ENCODE data around the gene NSG1.

The NSG1 gene

DNA sequence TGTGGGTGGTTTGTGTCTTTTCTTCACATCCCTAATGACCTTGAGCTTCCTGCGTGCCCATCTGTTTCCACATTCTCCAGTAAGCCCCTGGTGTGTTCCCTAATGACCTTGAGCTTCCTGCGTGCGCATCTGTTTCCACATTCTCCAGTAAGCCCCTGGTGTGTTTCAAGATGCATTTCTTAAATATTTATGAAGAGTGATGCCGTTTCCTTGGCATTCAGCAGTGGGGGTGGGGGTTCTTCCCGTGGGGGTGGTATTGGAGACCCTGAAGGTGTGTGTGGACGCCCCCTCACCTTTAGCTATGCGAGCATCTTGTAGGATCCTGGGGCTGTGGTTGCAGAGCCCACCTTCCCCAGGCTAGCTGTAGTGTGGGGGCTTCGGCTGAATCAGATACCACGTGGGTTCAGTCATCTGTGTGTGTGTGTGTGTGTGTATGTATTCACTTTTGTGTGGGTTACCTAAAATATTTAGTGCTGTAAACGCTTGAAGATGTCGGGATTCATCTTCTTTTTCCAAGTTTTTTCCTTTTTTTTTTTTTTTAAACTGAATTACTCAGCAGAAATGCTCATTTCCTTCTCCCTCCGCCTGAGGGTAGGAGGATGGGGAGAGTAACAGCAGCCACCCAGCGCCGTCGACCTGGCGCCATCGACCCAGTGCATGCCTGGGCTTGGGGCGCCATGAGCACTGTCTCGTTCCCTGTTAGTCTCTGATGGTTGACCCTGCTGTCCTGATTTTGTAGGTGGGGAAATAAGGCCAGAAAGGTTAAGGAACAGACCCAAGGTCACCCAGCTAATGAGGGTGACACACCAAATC lies 9.9 kb downstream of the NSG1 start:
- DNase-seq, result peak; percentile 55

DNA sequence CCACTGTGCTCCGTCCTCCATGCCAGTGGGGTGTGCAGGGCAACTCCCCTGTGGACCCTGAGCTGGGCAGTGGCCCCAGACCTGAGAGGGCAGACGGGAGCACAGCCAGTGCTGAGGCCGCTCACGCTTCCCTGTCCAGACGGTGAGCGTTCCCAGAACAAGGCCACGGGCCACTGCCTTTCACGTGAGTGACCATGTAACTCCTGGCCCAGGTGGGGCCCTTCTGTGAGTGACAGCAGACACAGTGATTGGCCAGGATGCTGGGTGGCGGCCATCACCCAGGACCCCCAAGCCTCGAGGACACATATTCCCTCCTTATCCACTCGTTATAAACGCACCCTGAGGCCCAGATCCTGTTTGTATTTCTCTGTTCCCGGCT lies 10.5 kb downstream of the NSG1 start:
- no peak for DNase-seq

DNA sequence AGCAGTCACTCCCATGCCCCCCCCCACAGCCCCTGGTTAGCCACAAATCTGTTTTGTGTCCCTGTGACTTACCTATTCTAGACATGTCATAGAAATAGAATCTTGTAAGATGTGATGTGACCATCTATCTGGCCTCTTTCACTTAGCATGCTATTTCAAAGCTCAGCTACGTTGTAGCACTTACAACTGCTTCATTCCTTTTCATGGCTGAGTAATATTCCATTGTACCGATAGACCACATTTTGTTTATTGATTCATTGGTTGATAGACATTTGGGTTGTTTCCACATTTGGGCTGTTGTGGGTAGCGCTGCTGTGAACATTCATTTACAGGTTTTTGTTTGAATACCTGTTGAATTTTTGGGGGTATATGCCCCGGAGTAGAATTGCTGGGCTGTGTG lies 11.5 kb downstream of the NSG1 start:
- DNase-seq, result no peak

DNA sequence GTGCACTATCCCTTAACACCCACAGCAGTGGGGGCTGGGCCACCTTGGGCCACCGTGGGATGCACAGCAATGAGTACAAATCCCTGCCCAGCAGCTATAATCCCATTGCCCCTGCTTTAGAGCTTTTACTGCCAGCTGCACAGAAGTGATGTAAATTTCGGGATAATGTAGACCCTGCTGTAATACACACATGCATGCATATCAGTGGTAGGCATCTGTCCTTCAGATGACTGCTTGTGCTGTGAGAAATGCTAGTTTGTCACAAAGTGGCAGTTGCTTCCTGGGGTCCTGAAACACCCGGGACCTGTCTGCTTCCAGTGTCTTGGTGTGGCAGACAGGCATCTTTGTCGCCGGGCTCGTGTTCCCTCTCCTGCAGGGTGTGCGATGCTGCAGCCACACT lies 14.1 kb downstream of the NSG1 start:
- no peak for DNase-seq

DNA sequence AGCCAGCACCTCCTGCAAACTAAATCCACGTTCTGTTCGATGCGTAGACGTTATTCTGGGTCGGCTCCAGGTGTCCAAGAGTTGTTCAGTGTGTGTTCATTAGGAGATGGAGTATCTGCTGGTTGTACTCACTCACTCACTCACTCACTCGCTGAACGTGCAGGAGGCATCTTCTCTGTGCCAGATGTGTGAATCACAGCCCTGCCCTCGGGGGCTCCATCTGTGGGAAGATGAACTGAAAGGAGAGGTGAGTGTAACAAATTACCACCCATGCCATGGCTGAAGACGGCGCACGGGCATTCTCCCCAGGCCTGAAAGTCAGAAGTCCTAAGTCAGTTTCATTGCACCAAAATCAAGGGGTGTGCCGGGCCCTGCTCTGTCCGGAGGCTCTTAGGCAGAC lies 16.1 kb downstream of the NSG1 start:
- no peak for DNase-seq

DNA sequence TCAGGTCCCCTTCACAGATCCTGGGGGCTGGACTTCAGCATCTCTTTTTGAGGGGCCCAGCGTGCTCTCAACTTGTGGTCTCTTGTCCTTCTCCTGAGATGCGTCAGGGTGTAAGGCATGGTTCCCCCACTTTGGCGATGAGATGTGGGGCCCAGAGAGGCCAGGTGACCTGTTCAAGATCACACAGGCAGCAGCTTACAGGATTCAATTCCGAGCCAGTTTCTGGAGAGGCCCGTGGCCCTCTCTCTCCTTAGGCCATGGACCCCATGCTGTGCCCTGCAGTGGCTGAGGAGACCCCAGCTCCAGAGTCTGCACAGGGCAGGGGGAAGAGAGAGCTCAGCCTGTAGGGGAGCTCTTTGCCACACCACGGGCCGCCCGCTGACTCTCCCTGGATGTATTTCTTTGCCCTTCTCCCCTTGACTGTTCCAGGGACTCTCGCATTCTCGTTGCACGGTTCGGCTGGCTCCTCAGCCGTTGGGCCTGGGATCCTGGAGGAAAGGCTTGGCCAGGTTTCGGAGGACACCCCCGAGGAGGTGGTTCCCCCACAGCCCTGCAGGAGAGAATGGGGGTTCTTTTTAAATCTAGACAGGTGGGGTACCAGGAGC lies 18.6 kb downstream of the NSG1 start:
- DNase-seq, result no peak

DNA sequence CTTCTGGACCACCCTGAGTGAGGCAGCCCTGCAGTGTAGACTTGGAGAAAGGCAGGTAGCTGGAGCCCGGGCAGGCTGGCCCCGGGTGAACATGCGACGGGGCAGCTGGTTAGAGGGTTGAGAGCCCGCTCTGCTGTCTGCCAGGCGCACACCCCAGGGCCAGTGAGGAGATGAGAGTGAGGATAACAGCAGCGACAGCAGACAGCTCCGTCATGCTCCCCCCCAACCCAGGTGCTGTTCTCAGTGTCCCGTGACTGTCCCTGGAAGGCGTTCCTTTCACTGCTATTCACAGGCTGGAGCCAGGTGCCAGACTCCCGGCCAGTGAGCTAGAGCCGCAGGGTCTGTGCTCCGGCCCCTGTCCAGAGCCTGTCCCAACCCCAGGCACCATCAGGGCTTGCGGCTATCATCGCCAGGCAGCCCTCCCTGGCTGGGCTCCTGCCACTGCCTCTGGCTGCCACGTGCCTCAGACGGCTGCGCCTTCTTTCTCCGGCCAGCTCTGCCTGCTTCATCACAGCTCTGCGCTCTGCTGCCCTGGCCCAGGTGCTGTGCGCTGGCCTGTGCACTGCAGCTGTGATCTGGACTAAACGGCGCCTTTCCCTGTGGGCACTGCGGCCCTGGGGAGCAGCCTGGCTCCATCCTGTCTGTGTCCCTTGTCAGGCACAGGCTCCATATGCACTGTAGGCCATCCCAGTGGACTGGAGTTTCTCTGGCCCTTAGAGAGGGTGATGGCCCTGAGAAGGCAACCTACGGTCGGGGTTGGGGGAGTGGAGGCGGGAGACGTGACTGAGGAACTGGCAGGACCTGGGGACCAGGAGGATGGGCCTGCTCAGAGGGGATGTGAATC lies 19.8 kb downstream of the NSG1 start:
- DNase-seq, result no peak

DNA sequence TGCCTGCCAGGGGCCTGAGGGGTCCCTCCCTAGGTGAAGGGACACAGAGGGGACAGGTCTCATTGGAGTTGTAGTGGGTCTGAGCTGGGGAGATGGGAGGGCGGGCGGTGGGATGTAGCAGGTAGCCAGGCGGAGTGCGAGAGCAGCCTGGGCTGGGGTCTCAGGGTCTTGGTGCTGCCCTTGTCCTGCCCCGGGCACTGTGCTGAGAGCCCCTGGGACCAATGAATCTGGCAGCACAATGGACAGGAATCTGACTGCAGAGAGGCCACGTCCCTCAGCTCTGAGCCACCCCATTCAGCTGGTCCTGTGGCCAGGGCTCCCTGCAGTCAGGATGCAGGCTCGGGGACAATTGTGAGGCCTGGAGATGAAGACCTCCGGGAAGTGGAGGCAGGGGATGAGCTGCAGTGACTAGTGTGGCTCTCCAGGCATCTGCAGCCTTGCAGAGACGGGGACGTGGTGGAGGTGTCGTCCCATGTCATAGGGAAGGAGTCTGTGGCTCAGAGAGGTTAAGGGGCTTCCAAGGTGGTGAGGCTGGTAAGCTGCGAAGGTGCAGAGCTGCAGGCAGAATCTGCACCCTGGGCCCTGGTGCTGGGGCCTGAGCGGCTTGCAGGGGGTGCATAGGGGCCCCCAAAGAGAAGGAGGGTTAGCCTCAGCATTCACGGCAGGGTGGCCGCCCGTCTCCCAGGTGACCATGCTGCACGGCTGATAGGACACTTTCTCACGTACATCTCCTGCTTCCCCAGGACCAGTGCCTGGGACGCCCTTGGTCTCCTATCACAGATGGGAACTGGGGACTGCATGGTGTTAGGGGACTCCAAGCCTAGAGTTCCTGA lies 20.6 kb downstream of the NSG1 start:
- DNase-seq, result no peak

DNA sequence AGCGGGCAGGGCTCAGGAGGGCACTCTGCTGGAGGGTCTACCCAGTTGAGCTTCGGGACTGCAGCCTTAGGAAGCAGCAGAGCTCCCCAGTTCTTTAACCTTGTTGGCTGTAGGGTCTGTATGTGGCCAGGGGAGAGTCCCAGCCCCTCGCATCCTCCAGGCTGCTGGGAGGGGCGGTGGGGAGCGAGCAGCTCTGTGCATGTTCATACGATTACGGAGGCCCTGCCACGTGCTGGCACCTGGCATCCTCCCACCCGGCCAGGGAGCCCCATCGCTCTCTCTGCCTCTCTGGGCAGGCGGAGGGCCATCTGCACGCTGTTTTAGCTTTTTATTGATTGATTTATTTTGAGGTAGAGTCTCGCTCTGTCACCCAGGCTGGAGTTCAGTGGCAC lies 21.2 kb downstream of the NSG1 start:
- no peak for DNase-seq

DNA sequence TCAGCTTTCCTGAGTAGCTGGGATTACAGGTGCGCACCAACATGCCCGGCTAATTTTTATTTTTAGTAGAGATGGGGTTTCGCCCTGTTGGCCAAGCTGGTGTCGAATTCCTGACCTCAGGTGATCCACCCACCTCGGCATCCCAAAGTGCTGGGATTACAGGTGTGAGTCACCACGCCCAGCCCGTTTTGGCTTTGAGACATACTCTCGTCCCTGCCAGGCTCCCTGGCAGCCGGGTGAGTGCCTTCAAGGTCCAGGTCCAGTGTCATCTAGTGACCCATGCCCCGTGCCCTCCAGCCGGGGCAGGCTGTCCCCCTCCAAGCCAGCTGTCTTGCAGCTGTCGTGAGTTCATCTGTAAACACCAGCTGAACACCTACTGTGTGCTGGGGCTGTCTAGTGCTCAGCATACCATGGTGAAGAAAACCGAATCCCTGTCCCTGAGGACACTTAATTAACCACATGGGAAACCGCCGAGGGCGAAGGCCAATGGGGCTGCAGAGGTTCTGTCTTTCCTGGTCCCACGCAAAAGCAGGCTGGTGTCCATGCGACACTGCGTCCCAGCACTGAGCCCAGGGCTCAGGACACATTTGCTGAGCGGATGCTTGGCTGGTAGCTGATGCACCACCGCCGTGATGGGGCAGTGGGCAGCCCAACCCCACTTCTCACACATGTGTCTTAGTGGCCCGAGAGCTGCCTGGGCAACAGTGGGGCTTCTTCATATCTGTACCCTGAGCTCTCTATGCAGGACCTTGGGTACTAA lies 21.9 kb downstream of the NSG1 start:
- no peak for DNase-seq

DNA sequence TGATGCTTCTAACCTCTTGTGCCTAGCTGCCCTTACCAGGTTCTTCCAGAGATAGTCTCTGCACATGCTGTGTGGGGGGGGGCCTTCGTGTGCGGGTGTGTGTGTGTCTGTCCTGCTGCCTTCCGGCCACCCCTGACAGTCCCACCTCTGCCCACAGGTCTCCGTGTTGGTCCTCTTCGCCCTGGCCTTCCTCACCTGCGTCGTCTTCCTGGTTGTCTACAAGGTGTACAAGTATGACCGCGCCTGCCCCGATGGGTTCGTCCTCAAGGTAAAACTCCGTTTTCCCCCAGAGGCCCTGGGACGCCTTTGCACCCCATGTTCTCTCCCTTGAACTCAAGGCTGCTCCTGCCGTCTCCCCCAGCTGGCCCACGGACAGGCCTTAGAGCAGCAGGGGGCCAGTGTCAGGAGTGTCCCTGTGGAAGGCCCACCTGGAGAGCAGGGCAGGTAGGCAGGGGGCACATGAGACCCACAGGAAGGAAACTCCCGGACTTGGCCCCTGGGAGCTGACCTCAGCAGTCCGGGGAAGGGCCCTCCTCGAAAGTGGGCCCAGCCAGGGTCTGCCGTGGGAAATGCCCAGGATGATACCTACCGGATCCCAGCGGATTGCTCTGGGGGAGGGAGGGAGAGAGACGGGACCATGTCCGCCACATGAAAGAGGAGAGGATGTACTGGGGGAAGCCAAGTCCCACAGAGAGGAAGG lies 22.7 kb downstream of the NSG1 start:
- no peak for DNase-seq

DNA sequence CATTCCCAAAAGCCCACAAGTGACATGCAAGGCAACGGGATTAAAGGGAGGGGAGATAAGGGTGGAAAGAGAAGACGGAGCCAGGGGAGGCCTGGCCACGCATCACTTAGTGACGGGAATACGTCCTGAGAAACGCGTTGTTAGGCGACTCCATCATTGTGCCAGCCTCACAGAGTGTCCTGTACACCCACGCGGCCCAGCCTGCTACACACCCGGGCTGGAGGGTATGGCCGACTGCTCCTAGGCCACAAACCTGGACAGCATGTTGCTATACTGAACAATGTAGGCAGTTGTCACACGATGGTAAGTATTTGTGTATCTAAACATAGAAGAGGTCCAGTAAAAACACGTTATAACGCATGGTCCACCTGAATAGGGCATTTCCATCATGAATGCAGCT lies 23.4 kb downstream of the NSG1 start:
- no peak for DNase-seq

DNA sequence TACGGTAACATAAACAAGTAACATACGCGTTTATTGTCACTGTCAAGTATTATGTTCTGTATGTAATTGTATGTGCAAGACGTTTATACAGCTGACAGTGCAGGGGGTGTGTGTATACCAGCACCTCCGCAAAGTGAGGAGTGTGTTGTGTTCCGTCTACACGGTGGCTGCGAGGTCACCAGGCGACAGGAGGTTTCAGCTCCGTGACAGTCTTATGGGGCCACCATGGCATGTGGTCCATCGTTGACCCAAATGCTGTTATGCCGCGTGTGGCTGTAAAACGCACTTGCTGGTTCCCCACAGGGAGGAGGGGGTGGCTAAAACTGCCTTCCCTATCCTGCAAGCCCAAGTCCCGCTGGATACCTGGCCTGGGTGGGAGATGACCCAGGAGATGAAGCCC lies 25.0 kb downstream of the NSG1 start:
- no peak for DNase-seq

DNA sequence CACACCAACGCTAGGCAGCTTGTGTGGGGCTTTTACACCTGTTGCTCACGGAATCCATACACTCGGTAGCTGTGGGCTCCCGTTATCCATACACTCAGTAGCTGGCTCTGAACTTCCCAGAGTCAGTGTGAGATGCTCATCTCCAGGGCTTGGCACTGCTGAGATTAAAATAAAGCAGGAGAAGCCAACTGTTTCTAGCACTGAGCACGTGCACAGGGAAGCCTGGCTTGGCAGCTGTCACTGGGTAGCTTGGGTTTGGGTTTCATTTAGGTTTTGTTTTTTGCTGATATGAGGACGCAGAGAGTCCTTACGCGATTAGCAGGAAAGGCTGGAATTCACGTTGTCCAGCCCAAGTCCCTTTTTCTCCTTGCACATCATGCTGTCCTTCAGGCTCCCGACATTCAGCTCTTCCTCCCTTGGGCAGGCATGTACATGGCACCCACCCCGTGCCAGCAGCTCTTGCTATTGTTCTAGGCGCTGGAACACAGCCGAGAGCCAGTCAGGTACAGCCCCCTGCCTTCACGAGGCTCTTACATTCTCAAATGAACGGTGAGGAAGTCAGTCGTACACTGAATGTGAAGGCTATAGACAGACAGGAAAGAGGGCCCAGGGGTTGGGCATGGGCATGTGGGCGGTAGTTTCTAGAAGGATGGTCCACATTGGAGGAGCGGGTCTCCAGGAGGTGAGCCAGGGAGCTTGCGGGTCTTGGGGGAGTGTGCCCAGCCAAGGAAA lies 25.9 kb downstream of the NSG1 start:
- DNase-seq, result no peak

DNA sequence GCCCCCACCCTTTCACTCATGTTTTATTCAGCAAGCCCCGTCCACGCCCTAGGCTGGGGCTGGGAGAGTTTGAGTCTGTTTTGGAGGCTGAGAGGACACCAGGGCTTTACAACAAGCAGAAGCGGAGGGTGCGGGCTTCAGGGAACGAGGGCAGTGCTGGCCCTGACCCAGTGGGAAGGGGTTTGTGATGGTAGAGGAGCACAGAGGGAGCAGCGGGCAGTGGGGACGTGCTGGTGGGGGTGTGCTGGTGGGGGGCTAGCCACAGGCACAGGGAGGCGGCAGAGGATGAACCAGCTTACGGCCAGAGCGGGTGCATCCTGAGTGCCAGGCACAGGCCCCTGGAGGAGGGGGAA lies 26.4 kb downstream of the NSG1 start:
- DNase-seq, result no peak

DNA sequence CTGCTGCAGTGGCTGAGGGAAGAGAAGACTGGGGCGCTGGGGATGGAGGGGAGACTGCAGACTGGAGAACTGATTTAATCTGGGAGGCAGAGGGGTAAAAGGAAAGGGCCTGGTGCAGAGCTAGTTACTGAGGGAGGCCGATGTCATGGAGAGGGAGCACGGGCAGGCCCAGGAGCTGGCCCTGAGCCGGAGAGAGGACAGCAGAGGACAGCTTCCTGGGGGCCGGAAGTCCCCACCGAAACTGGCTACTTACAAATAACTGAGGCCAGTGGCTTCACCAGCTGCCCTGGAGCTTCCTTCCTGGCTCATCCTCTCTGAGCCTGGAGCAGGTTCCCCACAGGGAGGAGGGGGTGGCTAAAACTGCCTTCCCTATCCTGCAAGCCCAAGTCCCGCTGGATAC lies 26.9 kb downstream of the NSG1 start:
- DNase-seq, result no peak

DNA sequence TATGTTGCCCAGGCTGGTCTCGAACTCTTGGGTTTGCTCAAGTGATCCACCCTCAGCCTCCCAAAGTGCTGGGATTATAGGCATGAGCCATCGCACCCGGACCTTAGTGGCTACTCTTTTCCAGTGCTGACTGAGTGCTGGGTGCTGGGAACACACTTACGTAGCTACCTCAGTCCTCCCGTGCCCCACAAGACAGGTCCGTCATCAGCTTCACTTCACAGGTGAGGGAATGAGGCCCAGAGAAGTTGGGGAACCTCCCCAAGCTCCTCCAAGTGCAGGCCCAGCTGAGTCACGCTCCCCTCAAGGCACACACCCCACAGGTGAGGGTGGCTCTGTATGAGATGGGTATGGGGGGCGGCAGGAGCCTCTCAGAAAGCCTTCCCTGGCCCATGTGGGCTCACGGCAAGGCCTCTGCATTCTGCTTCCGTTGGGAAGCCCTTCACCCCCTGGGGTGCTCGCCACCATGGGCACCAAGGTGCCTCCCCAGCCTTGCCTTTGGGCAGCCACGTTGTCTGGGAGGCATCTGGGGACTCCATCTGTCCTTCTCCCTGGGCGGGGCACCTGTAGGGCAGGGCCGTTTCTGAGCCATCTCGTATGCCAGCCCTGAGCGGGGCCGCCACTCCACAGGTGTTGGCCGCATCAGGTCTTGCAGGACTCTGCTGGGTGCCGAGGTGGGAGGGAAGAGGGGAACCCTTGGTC lies 28.4 kb downstream of the NSG1 start:
- DNase-seq, result no peak

DNA sequence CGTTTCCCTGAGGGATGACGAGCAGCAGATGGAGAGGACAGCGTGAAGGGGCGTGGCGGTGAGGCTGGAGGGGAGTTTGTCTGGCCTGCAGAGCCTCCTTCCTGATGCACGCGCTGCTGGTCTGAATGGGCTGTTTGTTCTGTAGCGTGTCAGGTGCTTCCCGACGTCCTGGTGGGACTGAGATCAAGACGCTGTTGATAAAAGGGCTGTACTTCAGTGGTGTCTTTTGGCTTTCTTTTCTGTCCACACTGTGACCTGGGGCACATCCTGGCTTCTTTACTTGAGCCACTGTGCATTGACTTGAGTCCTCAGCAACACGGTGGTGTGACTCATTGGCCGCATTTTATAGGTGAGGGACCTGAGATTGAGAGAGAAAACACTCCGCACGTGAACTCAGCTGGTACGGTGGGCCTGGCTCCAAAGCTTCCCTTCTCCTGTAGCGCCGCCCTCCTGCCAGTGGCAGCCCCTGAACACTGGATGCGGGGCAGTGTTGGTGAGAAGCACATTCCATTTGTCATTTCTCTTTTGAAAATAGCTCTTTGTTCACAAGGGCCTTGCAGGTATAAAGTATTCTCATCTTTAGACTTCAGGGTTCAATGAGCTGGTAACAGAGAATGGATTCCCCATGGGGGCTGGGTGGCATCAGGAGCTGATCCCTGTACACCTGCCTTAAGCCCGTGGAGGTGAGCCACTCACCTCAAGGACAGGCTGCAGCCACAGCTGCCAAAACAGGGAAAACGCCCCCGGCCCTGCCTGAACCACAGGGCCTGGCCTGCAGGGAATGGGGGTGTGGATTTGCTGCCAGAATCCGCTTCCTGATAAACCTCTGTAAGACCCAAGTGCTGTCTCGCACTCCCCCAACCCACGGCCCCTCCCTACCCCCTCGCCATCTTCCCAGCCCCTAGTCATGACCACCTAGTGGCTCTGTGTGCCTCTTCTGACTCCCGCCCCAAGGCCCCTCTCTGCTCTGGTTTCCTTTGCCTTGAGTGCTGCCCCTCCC lies 29.2 kb downstream of the NSG1 start:
- no peak for DNase-seq

DNA sequence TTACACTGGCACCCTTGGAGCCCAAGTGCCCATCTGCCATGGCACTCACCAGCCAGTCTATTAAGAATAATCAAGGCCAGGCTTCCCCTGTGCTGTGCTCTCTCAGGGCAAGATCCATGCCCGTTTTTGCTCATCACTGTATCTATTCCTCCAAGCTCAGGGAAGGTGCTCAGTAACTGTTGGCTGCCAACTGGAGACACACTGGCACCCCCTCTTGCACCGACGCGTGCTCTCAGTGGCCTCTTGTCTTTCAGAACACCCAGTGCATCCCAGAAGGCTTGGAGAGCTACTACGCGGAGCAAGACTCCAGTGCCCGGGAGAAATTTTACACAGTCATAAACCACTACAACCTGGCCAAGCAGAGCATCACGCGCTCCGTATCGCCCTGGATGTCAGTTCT lies 30.1 kb downstream of the NSG1 start:
- DNase-seq, result no peak
